GM21381 (cell line): ENCODE data around the gene PLEKHM3.
A peak's percentile ranks its signal among the peaks of the same experiment; 100 is the strongest.

Source experiments
- ATAC-seq: cut with Tn5 transposase; IDR thresholded peaks from one replicate; pipeline ENCODE4 v1.9.1; 2021; ENCODE audit warnings: mild to moderate bottlenecking, moderate library complexity; ENCODE audit not compliant: unreplicated experiment

PLEKHM3 gene

DNA sequence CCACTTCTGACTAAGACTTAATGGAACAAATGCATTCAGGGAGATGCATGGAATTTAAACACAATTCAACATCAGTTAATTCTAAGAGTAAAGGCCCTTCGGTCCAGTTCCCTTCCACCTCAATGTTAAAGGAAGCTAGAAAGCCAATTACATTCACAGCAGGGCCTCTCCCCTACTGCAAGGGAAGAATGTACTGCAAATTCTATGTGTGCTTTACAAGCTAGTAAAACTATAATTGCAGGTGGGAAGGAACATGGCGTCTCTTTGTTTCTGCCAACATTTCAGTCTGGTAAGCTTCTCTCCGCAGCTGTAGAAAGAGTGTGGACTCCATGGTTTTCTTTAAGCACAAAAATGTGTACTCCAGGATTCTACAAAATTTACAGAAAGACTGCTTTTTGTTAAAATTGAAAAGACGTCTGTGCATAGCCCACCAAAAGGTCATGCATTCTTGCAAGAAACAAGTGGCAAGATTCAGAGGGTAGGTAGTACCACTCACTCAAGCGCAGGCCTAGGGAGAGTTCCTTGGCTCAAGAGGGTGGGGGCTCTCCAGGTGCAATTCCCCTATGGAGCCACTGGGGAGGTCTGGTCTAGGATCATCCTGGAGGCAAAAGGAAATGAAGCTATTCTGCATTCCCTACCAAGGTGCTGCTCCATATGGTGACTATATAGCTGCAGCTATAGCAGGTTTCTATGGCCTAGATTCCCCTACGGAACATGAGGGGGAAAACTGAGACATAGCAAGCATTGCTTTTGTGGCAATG is 128.6 kb downstream of the PLEKHM3 start:
- no peak for ATAC-seq

DNA sequence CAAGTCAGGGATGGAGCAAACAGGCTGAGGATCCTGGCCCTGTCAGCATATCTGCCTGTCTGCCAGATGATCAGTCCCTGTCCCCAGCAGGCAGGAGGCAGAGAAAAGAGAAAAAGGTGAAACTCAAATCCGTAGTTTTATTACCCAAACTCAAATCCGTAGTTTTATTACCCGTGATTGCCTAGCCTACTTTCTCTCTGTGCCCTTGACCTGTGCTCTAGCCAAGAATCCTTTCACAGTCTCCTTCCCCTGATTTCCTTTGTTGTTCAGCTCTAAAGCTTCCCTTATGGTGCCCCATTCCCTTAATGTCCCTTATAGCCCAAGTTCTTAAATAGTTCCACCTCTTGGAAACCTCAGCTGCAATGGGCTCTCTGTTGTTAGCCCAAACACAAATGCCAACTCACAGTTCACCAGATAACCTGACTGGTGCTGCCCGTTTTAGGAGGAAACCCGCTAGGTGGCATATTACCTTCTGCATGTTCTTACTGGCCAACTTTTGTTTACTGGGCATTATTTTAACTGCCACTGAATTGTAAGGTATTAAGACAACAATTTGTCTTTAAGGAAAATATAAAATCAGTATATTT is 130.0 kb downstream of the PLEKHM3 start:
- no peak for ATAC-seq

DNA sequence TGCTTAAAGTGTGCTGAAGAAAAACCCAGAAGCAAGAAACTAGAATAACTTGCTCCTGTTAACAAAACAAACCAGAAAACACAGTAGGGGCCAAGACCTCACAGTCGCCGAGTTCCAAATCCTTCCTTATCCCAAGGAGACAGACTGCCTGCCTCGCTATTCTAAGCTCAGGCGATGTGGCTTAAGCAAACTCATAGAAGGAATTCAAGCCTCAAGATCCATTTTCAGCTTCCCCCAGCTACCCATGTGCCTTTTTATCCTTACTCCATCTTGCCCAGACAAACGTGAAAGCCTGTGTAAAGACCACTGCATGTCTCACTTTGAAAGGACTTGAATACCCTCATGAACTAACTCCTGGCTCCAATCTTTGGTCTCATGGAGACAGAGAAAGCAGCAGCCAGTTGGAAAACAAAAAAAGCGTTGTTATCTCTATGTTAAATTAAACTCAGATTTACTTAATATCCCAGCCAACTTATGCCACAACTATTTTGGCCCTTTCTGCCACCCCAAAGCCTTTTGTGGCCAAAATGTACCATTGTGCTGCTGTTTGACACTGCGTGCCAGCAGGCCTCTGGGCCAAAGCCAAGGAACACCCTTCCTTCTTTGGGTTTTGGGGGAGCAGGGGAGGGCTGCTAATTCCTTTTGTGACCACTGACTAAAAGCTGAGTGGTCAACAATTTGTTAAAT is 132.5 kb downstream of the PLEKHM3 start:
- no peak for ATAC-seq

DNA sequence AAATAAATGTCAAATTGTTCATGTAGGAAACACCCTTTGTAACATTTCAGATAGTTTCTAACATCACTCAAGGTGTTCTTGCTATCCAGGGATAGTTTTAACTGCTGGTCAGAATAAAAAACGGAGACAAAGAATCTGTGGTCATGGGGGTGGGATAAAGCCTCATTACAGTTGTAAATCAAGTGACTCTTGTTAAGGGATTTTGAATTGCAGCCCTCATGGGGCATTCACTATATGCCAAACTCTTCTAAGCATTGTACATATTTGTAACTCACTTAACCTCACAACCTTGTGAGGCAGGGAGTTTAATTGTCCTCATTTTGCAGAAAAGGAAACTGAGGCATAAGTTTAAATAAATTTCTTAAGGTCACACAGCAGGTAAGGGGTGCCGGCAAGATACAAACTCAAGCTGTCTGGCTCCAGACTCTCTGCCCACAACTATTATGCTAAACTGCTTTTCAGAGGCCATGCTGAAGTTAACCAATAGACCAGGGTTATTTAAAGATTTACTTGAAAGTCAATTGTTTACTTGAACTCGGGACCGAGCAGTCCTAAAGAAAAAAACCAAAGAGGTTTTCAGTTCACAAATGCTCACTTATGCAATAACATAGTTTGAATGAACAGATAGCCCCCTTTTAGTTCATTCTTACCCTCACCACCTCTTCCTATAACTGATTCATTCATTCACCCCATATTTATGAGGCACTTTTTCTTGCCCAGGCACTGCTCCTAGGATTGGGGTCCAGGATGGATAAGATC is 134.1 kb downstream of the PLEKHM3 start:
- ATAC-seq, result no peak

DNA sequence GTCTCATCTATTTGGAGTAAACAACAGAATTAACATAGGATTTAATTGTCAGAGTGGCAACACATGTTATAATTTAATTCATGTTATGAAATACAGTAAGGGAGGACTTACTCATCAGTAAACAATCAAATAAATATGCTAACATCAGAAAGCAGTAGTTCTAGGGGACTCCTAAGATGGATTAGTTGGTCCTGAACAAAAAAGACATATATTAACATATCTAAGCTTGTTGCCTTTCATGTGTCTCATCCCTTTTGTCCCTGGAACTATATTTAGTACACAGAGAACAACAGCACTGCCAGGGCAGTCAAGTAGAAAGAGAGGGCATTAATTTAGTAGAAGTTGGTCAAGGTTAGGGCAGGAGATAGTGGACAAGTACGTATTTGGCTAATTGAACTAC is 137.8 kb downstream of the PLEKHM3 start:
- ATAC-seq, result no peak

DNA sequence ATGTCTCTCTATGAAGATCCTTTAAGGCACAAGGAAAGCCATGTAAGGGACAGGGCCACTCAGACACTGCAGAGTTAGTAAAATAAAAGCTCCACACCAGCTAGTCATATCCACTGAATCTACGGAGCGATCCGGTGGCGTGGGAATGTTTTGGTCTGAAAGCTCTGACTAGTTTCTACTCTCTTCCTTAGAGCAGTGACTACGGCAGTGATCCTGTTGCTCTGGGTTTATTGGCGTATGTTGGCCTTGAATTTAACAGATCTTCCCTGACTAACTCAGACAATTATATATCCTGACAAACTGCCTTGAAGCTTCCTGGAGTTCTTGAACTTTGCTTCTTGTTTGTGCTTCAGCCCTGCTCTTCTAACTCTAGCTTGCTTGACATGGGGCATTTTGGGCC is 140.3 kb downstream of the PLEKHM3 start:
- no peak for ATAC-seq

DNA sequence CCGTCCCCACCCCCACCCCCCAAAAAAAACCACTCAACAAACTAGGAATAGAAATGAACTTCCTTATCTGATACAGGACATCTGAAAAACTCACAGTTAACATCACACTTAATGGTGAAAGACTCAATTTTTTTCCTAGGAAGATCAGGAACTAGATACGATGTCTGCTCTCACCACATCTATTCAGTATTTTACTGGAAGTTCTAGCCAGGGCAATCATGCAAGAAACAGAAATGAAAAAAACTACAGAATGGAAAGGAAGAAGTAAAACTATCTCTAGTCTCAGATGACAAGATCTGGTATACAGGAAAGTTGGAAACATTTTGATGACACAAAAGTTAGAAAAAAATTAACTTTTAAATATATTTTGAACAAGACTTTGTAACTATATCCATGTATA is 141.2 kb downstream of the PLEKHM3 start:
- ATAC-seq, result no peak

DNA sequence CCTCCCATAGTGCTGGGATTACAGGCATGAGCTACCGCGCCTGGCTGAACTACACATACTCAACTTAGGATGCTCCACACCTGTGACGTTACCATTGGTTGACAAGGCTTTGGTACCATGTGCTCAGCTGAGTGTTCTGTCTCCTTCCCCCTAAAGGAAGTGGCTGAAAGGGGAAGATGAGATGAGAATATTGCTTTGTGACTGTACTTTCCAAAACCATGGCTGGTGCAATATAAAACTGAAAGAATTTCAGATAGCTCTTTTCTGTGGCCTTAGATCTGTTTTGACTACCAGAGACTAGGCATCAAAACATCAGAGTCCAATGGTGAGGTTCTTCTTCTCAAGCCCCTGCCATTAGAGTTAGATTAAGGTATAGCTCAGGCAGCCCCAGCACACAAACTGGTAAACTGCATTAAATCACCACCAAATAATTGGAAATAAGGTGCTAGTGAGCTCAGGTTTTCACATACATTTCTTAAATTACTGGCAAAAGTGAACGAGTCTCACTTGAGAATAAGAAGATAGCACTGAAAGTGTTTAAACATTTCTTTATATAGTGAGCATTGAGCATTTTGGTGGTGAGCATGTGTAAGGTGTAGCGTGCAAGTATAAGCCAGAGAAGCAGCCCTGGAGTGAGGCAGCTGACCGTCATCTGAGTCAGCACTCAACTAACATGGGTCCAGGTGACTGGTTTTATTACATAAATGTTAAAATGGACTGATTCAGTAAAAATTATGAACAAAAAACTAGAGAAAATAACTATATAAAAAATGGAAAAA is 142.1 kb downstream of the PLEKHM3 start:
- ATAC-seq, result peak; percentile 56

DNA sequence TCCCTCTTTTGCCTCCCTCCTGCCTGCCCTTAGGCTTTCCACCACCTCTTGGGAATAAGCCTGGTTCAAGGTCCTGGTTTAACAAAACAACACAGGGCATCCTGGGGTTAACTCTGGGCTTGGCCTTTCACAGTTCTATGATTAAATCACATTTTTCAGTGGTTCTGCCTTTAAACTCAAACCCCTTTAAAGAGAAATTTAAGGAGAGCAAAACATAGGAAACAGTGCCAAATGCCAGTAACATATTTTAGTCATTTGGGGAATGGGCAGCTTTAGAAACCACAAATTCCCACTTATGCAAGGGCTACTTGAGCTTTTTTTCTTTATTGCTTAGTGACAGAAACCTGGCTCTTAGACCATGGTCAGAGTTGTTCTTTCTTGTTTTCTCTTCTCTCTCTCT is 143.4 kb downstream of the PLEKHM3 start:
- no peak for ATAC-seq

DNA sequence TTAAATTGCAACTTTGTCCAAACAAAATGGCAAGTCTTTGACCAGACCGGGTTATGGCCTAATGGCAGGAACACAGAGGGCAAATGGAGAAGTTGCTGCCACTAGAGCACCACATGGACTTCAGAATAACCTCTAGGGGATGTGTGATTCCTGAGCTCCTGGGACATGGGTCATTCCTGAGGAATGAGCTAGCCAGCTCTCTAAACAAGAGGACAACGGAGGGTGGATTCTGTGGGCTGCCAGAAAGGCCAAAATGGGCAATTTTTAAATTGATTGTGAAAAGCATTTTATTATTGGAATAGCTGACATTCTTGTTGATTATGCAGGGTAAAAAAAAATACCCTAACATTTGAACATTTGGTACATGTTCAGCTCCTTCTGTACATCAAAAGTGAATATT is 145.8 kb downstream of the PLEKHM3 start:
- no peak for ATAC-seq

DNA sequence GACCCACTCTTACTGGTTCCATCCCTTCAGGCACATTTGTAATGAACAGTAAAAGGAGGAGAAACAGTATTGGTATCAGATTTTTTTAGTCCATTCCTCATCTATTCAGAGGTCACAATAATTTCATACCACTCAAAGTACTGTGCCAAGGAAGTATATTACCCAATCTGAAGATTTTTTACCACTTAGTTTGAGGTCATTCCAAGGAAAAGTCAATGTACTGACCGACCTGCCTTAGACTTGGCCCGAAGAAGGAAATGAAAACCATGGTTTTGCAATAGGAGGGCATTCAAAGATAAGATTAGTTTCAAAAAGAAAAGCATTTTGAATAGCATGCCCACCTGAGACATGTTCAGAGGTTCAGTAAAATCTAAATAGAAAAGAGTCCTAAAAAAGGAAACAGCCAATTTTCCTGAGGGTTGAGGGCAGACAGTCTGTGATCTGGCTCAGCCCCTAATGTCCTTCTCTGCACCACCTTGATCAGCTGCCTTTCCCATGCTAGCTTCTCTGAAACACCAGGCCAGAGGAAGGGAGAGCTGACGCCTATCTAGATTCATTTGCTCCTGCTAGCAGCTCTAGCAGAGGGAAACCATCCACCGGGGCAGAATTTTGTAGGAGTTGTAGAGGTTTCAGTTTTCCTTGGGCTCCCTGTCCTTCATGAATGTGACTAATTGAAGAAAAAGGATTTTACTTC is 148.3 kb downstream of the PLEKHM3 start:
- no peak for ATAC-seq

DNA sequence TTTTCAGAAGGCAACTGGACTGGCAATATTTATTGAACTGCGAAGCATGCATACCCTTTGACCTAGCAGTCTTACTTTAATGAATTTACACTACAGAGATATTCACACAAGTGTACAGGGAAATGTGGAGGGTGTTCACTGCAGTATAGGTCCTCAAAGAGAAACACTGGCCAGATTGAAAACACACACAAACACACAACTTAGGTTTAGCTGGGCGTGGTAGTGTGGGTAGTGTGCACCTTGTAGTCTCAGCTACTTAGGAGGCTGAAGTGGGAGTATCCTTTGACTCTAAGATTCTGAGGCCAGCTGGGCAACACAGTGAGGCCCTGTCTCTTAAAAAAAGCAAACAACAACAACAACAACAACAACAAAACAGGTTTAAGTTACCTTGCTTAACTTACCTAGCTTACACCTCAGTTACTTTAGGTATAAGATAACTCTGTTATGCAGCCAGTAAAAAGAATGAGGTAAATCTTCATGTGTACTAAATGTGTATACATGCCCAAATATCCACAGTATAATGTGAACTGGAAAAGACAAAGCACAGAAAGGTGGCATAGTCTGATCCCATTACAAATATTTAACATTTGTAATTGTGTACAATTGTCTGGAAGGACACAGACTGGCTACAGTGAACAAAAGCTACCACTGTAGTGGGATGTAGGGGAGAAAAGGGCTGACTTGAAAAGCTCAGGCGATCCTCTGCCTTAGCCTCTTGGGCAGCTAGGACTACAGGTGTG is 149.7 kb downstream of the PLEKHM3 start:
- ATAC-seq, result no peak

DNA sequence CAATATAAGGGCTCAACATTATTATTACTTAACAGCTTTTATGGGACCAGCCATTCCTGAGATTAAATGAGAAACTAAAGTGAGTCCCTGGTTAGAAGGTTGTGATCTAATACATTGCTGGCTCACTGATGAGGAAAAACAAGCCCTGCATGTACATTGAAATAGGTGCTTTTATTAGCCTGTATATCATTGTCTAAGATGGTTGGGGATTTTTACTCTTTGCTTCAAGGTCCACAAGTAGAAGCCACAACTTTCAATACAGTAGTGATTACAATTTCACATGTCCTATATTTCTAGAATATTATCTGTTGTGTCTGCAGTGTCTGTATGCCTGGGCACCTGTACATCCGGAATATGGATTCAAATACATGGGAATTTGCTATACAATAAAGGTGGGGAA is 151.5 kb downstream of the PLEKHM3 start:
- ATAC-seq, result peak; percentile 69

DNA sequence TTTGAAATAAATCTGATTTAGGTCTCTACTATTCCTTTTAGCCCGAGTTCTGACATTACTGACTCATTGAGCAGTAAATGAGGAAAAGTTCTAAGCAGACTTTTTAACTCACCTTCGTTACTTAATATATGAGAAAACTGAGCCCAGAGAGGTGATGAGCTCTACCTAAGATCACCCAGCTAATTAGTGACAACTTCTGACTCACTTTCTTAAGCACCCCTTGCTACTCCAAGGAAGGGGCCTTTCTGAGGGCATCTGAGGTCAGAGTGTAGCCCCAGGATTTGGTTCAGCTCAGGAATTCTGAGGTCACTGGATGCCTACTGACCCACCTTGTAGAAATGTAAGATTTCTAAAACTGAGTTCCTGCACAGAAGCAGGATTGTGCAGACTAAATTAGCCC is 153.4 kb downstream of the PLEKHM3 start:
- no peak for ATAC-seq

DNA sequence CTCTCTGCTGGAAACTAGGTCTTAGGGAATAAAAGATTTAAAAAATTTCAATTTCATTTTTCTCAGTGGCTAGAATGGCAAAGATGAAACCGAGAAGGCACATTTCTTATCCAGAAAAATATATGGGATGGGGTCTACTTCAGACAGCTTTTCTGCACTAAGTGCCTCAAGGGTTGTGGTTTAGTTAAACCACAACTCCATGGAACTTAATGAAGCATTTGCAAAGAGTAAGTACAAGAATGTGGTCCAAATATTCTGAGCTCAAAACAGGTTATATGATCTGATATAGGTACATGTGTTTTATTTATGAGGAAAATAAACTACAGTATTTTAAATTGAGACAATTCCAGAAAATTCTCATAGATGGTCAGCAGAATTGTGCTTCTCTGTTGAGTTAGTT is 153.8 kb downstream of the PLEKHM3 start:
- ATAC-seq, result no peak

DNA sequence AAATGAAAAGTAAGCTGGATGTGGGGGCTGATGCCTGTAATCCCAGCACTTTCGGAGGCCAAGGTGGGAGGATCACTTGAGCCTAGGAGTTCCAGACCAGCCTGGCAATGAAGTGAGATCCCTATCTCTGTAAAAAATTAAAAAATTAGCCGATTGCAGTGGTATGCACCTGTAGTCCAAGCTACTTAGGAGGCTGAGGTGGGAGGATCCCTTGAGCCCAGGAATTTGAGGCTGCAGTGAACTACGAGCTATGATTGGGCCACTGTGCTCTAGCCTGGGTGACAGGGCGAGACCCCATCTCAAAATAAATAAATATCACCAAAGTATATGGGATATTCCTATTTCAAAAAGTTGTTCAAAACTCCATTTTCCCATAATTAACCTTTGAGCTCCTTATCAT is 154.5 kb downstream of the PLEKHM3 start:
- ATAC-seq, result no peak

DNA sequence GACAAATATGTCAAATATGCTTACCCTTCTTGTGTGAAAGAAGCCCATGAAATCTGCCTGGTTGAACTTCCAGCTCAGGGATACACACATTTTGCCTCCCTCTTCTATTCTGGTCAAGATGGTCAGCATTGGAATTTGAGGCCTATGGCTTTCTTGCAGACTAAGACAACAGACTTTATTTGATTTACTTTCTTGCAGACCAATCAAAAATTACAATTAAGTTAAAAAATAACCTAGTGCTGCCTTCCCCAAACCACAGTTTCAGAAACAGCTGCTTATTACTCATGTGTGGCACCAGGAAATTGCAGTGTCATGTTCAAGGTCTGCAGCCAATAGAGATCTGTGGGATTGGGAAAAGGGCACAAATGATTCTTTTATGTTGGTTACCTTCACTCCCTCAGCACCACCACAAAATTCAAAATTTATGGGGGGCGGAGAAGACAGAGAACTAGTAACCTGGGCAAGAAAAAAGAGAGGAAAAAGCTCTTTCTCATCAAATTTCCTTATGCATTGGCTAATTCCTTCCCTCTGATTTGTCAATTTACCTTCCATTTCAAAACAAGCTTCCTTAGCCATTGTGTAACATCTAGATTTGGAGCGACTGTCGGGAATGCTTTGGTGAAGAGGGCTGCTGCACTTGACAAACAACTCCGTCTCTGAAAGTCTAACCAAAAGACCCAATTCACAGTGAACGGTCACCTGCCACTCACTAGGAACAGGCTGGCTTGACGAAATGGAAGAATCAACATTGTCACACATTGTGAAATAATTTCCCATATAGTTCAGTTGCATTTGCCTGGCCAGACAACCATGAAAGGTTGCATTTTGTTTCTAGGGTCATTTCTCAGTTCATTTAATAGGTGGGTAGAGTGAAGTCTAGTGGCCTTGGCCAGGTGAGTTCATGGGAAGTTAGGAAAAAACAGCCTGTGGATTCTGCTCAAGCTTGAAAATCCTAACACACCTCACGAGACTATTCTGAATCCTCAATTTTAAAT is 155.2 kb downstream of the PLEKHM3 start:
- peak; percentile 51 for ATAC-seq

DNA sequence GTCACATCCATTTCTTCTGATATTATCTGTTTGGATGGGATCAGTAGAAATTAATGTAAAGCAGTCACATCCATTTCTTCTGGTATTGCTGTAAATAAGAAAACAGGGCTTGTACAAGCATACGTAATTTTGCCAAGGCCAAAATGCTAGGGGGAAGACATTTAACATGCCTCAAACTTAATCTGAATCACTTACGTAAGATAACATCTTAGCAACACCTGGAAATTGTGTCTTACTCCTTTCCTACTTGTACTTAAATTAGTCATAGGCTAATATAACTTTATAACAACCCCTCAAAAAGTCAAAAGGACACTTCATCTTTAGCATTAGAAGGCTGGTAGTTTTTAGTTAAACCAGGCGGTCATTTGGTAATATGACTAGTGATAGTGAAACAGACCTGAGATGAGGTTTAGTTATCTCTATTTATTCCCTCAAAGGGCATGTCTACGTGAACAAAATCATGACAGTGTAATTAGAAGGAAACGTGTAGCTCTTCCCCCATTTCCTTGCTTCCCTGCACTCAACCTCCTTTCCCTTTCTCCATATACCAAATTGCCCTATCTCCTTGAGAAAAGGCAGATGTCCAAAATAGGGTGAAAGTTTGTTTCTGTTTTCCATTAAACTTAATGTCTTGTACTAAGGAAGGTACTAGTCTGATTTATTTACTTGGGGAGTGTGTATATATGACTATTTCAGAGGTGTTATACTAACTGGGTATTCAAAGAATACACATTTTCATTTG is 156.3 kb downstream of the PLEKHM3 start:
- peak; percentile 38 for ATAC-seq
